HepG2 (cell line): Measurements from ENCODE around the gene INPP5K. TPM values are rescaled to one million over a fixed set of nuclear protein-coding genes. Genes with fewer than 3 reads are reported as not detected.

Experiments
- ATAC-seq: fragments of 200-7000 bp; cut with Tn5 transposase; 3 replicates; pipeline ENCODE4 v1.9.1; 2020; ENCODE audit warnings: mild to moderate bottlenecking, moderate library complexity
- BruUV-seq: library from RNA; stranded (reverse); fragments of 400-500 nt; replicated peaks from 2 replicates; lab custom pipeline; 2021; lab: Mats Ljungman, UMichigan
- CTCF ChIA-PET: fragments of 300-600 bp; formaldehyde crosslinking; extraction: SDS; loops from one replicate; lab custom pipeline; 2021; ENCODE audit warnings: low total read pairs, inconsistent platforms, low intra/inter-chr PET ratio; lab: Yijun Ruan, JAX
- POLR2A ChIA-PET: fragments of 350-600 bp; sonication (Branson Sonifier 250); formaldehyde crosslinking; loops from one replicate; lab custom pipeline; 2020; ENCODE audit warnings: antibody characterized with exemption, inconsistent platforms; lab: Yijun Ruan, JAX
- DNase-seq: peaks from one replicate; pipeline ENCODE4 v3.0.0-alpha.2; 2015; ENCODE audit warnings: low spot score
- FAIRE-seq: peaks from 3 replicates; lab custom pipeline; 2011; peaks lifted over from hg19 to GRCh38; lab: Jason Lieb, UNC
- H2AFZ ChIP-seq: one replicate; pipeline ENCODE4 v1.6.1; 2011; ENCODE audit warnings: low read length, inconsistent platforms
- H3K27ac ChIP-seq: fragments of 300-600 bp; 3 replicates; pipeline ENCODE4 v1.8.0; 2011; ENCODE audit warnings: mixed run types, mild to moderate bottlenecking, mixed read lengths, low read length, inconsistent platforms; ENCODE audit not compliant: insufficient read depth; ENCODE audit errors: extremely low read length
- H3K27me3 ChIP-seq, 2 experiments: fragments of 200-600 bp in 1 of 2; 2 replicates in 1 of 2; 3 replicates in 1 of 2; pipeline versions ENCODE4 v1.6.0 to v1.8.0; 2011; ENCODE audit warnings: low read length in 2 of 2, mild to moderate bottlenecking in 2 of 2, moderate library complexity in 2 of 2, inconsistent platforms in 1 of 2; ENCODE audit not compliant: insufficient read depth in 2 of 2, control insufficient read depth in 1 of 2
- H3K36me3 ChIP-seq, 2 experiments: fragments of 200-600 bp in 1 of 2; replicated peaks in 1 of 2; 2 replicates in 1 of 2; 3 replicates in 1 of 2; pipeline versions ENCODE4 v1.5.1 to v1.8.0; 2011; ENCODE audit warnings: low read length in 2 of 2, inconsistent platforms in 1 of 2; ENCODE audit not compliant: insufficient read depth in 2 of 2, control insufficient read depth in 1 of 2
- H3K4me1 ChIP-seq: 2 replicates; pipeline ENCODE4 v1.5.1; 2012; ENCODE audit warnings: low read length, inconsistent platforms; ENCODE audit not compliant: insufficient read depth
- H3K4me2 ChIP-seq: 2 replicates; pipeline ENCODE4 v1.6.0; 2011; ENCODE audit warnings: low read depth, low read length, inconsistent platforms
- H3K4me3 ChIP-seq, 3 experiments: fragments of 200-600 bp in 1 of 3; sonication (generic), shearing (Covaris generic) in 1 of 3; replicated peaks in 1 of 3; 2 replicates each; pipeline ENCODE4 v1.5.1; 2011 to 2016; ENCODE audit warnings: low read length in 3 of 3, inconsistent platforms in 2 of 3, low read depth in 2 of 3, mild to moderate bottlenecking in 2 of 3, control low read depth in 1 of 3, mixed read lengths in 1 of 3; ENCODE audit not compliant: insufficient read depth in 1 of 3
- H3K79me2 ChIP-seq: one replicate; pipeline ENCODE4 v1.6.1; 2011; ENCODE audit warnings: low read length, inconsistent platforms; ENCODE audit not compliant: insufficient read depth
- H3K9ac ChIP-seq: 2 replicates; pipeline ENCODE4 v1.6.0; 2011; ENCODE audit warnings: mild to moderate bottlenecking, low read depth, low read length, inconsistent platforms; ENCODE audit not compliant: insufficient read depth
- H3K9me3 ChIP-seq: 2 replicates; pipeline ENCODE4 v1.5.1; 2012; ENCODE audit warnings: mild to moderate bottlenecking, low read length
- H4K20me1 ChIP-seq: 2 replicates; pipeline ENCODE4 v1.6.0; 2011; ENCODE audit warnings: inconsistent platforms, mild to moderate bottlenecking, low read length, moderate library complexity; ENCODE audit not compliant: insufficient read depth
- BCLAF1 ChIP-seq: fragments of 450-650 bp; IDR thresholded peaks from 2 replicates; pipeline ENCODE4 v1.6.1; 2017; ENCODE audit warnings: mild to moderate bottlenecking
- CERS6 ChIP-seq: sonication (generic); formaldehyde crosslinking; IDR thresholded peaks from 2 replicates; pipeline ENCODE4 v1.5.0; 2020; ENCODE audit warnings: missing genetic modification reagents
- HES4 ChIP-seq: sonication (generic); formaldehyde crosslinking; IDR thresholded peaks from 2 replicates; pipeline ENCODE4 v1.9.0; 2021; ENCODE audit warnings: mild to moderate bottlenecking, missing genetic modification reagents, borderline replicate concordance
- ISL2 ChIP-seq: sonication (generic); formaldehyde crosslinking; IDR thresholded peaks from 2 replicates; pipeline ENCODE4 v1.5.0; 2020; ENCODE audit warnings: missing genetic modification reagents
- NFATC3 ChIP-seq: sonication (generic); formaldehyde crosslinking; IDR thresholded peaks from 2 replicates; pipeline ENCODE4 v1.5.1; 2020; ENCODE audit warnings: mild to moderate bottlenecking, missing genetic modification reagents
- PBX3 ChIP-seq: sonication (generic); formaldehyde crosslinking; IDR thresholded peaks from 2 replicates; pipeline ENCODE4 v1.8.1; 2023; ENCODE audit warnings: missing genetic modification reagents, inconsistent platforms, borderline replicate concordance
- SMAD1 ChIP-seq: sonication (generic); formaldehyde crosslinking; IDR thresholded peaks from 2 replicates; pipeline ENCODE4 v1.4.0; 2020; ENCODE audit warnings: missing genetic modification reagents, low read depth, mild to moderate bottlenecking, borderline replicate concordance
- TARDBP ChIP-seq: sonication (generic); formaldehyde crosslinking; IDR thresholded peaks from 2 replicates; pipeline ENCODE4 v1.8.0; 2022; ENCODE audit warnings: mild to moderate bottlenecking, missing genetic modification reagents
- TCF7L2 ChIP-seq: IDR thresholded peaks from 2 replicates; pipeline ENCODE4 v1.6.1; 2011; ENCODE audit warnings: mild to moderate bottlenecking, low read depth, low read length, moderate library complexity
- ZBTB44 ChIP-seq: sonication (generic); formaldehyde crosslinking; IDR thresholded peaks from 2 replicates; pipeline ENCODE4 v1.4.0; 2020; ENCODE audit warnings: missing genetic modification reagents
- ZNF629 ChIP-seq: sonication (generic); formaldehyde crosslinking; conservative IDR thresholded peaks from 2 replicates; pipeline ENCODE4 v1.5.0; 2020; ENCODE audit warnings: missing genetic modification reagents
- WGBS: methylation state at CpG from one replicate; pipeline ENCODE4 v1.1.6; 2017; ENCODE audit warnings: low lambda C conversion rate; 5-methylcytosine and 5-hydroxymethylcytosine counted together
- in situ Hi-C: cut with HindIII; loops from 2 replicates; pipeline ENCODE4 v1.10.0; 2017; ENCODE audit warnings: low pct_unique_long_range_greater_than_20kb; ENCODE audit not compliant: extremely low pct_ligation_motif_present
- intact Hi-C: fragments of 100-400 bp; cut with micrococcal nuclease; formaldehyde crosslinking; loops from one replicate; pipeline ENCODE4 v1.10.0; 2022; ENCODE audit not compliant: unreplicated experiment
- polyA plus RNA-seq, 8 experiments: library from polyadenylated mRNA; depleted of rRNA in 3 of 8; stranded (reverse) in 7 of 8; unstranded in 1 of 8; fragments of >200 nt; fragmentation: Illumina TruSeq in 4 of 8; extraction: Trizol in 4 of 8; gene quantifications; 2 replicates each; pipeline versions ENCODE4 v1.2.1 to v1.2.3, GENCODE V29; 2011 to 2016; ENCODE audit warnings: low read depth in 4 of 8, missing spikeins in 1 of 8, mixed read lengths in 1 of 8; ENCODE audit not compliant: insufficient read depth in 1 of 8
- total RNA-seq, 5 experiments: library from RNA; depleted of rRNA; stranded (reverse); fragments of >200 nt; fragmentation: Illumina TruSeq; extraction: Trizol; gene quantifications; 2 replicates each; pipeline ENCODE4 v1.2.3, GENCODE V29; 2016; ENCODE audit warnings: low read depth in 1 of 5

INPP5K gene
- total and polyA plus RNA-seq, 2 of the 13 experiments (the other 11 are each of a cell fraction or from before 2014, with no cell fraction given) = 4.8 to 9.6 TPM

GRCh38 chr17:1480747-1481465 lies 35.5 kb downstream of the INPP5K start:
- Histone ChIP-seq H3K27ac (no peak overlapping the region), H3K4me1 (peaks cover 12% of the 10 kb centered on the region), H3K79me2 (peaks cover 5% of the 10 kb centered on the region), H3K27me3 (no peaks in the 10 kb centered on the region; a peak in 1 of 5 replicates), H4K20me1 (no peaks in the 10 kb centered on the region), H3K36me3 (peaks cover 12 to 48% of the 10 kb centered on the region in 2 experiments), H3K4me2 (no peak overlapping the region), H3K9me3 (no peaks in the 10 kb centered on the region), H3K9ac (no peak overlapping the region), H2AFZ (no peak overlapping the region), H3K4me3 (no peak overlapping the region)
- no peak for FAIRE-seq
- BruUV-seq = no TSS peak
- ChIA-PET POLR2A (no interaction called here), CTCF (no interaction called here)
- intact Hi-C loops (no loop called here), in situ Hi-C loops (no loop called here)
- ATAC-seq = no peak
- 92% methylated on average over 10 of the region's 18 CpGs for WGBS
- TF ChIP-seq TARDBP (CRISPR knock-in tag) = no peak
- peak; percentile 72; the same call in 1 of the 2 replicates for TF ChIP-seq ZNF629
- no peak for DNase-seq

GRCh38 chr17:1478418-1478817 lies 38.0 kb downstream of the INPP5K start:
- in situ Hi-C loops = no loop called here
- H3K9me3 ChIP-seq = no peaks in the 10 kb centered on the region
- H2AFZ ChIP-seq = no peak overlapping the region
- DNase-seq = no peak
- no peak overlapping the region for H3K4me2 ChIP-seq
- H4K20me1 ChIP-seq = no peaks in the 10 kb centered on the region
- intact Hi-C loops = no loop called here
- no TSS peak for BruUV-seq
- no peaks in the 10 kb centered on the region for H3K4me1 ChIP-seq
- no peak overlapping the region for H3K9ac ChIP-seq
- no peak for ATAC-seq
- POLR2A ChIA-PET = no interaction called here
- peaks cover 14 to 51% of the 10 kb centered on the region in 2 experiments for H3K36me3 ChIP-seq
- H3K79me2 ChIP-seq = no peaks in the 10 kb centered on the region
- no CpG with 5 or more reads among the region's 26 CpGs for WGBS
- no peaks in the 10 kb centered on the region for H3K27me3 ChIP-seq
- no peak for FAIRE-seq
- CTCF ChIA-PET = no interaction called here
- H3K4me3 ChIP-seq = no peak overlapping the region
- no peak overlapping the region for H3K27ac ChIP-seq
- TF ChIP-seq TCF7L2 (no peak), ISL2 (CRISPR knock-in tag) (no peak), HES4 (no peak), NFATC3 (CRISPR knock-in tag) (no peak), SMAD1 (CRISPR knock-in tag) (no peak), CERS6 (CRISPR knock-in tag) (no peak), BCLAF1 (no peak), PBX3 (no peak), ZBTB44 (CRISPR knock-in tag) (no peak)
